Measurements from ENCODE around the gene WDR87. TPM values are rescaled to one million over a fixed set of nuclear protein-coding genes. Genes with fewer than 3 reads are reported as not detected.

The WDR87 gene
- total RNA-seq, 1 donor from 2014 or later, result not detected

- Histone ChIP-seq H3K27me3 (ENCODE audit: insufficient read depth, low read length) (no peaks in the 10 kb centered on the region), H3K4me2 (ENCODE audit: low read length) (no peak overlapping the region), H3K36me3 (ENCODE audit: insufficient read depth, low read length) (no peaks in the 10 kb centered on the region), H3K79me2 (ENCODE audit: insufficient read depth, low read length) (peaks cover 79% of the 10 kb centered on the region), H4K20me1 (ENCODE audit: insufficient read depth, low read length) (peaks cover 64% of the 10 kb centered on the region), H3K27ac (ENCODE audit: low read depth, low read length) (no peak overlapping the region), H3K9ac (ENCODE audit: low read length) (no peak overlapping the region), H2AFZ (ENCODE audit: low read depth, low read length) (no peak overlapping the region), H3K9me3 (ENCODE audit: insufficient read depth, low read depth, low read length) (no peaks in the 10 kb centered on the region), H3K4me3 (ENCODE audit: insufficient read depth, low read depth, low read length) (no peak overlapping the region), H3K4me1 (ENCODE audit: insufficient read depth, low read length) (peaks cover 34% of the 10 kb centered on the region)
- H3K9me3 Mint-ChIP-seq (ENCODE audit: unreplicated experiment), result peaks cover 2% of the 10 kb centered on the region
- H3K27me3 Mint-ChIP-seq (ENCODE audit: low read depth, unreplicated experiment), result no peaks in the 10 kb centered on the region
- H3K27ac Mint-ChIP-seq (ENCODE audit: unreplicated experiment), result no peak overlapping the region
- TF ChIP-seq CTCF (IDR thresholded peaks at IDR 0.05; ENCODE audit: insufficient read depth, low read depth, low read length) (no peak), EZH2 (IDR thresholded peaks at IDR 0.05; ENCODE audit: insufficient read depth, low read length) (no peak)
- no peak overlapping the region for H3K4me3 Mint-ChIP-seq (ENCODE audit: unreplicated experiment)
- peaks cover 28% of the 10 kb centered on the region for H3K4me1 Mint-ChIP-seq (ENCODE audit: low read depth, unreplicated experiment)
- DNase-seq (ENCODE audit: low read depth) (no peak), FAIRE-seq (no peak)
- H3K36me3 Mint-ChIP-seq (ENCODE audit: low read depth, unreplicated experiment), result no peaks in the 10 kb centered on the region
Measured at GRCh38 chr19:37929355-37929923, 23.0 kb upstream of the WDR87 start.

- no peak overlapping the region for H3K4me3 ChIP-seq (ENCODE audit: insufficient read depth, low read depth, low read length)
- FAIRE-seq, result no peak
- H3K79me2 ChIP-seq (ENCODE audit: insufficient read depth, low read length), result peaks cover 79% of the 10 kb centered on the region
Measured at GRCh38 chr19:37928527-37929286, 22.3 kb upstream of the WDR87 start.

More at GRCh38 chr19:37928527-37929286, 22.3 kb upstream of the WDR87 start:
- Histone ChIP-seq H3K4me2 (ENCODE audit: low read length) (no peak overlapping the region), H4K20me1 (ENCODE audit: insufficient read depth, low read length) (peaks cover 58% of the 10 kb centered on the region), H3K4me1 (ENCODE audit: insufficient read depth, low read length) (peaks cover 27% of the 10 kb centered on the region), H3K9me3 (ENCODE audit: insufficient read depth, low read depth, low read length) (no peaks in the 10 kb centered on the region), H3K36me3 (ENCODE audit: insufficient read depth, low read length) (no peaks in the 10 kb centered on the region), H3K27me3 (ENCODE audit: insufficient read depth, low read length) (no peaks in the 10 kb centered on the region), H2AFZ (ENCODE audit: low read depth, low read length) (no peak overlapping the region), H3K27ac (ENCODE audit: low read depth, low read length) (no peak overlapping the region), H3K9ac (ENCODE audit: low read length) (no peak overlapping the region)
- H3K4me1 Mint-ChIP-seq (ENCODE audit: low read depth, unreplicated experiment), result peaks cover 21% of the 10 kb centered on the region
- H3K9me3 Mint-ChIP-seq (ENCODE audit: unreplicated experiment), result peaks cover 2% of the 10 kb centered on the region
- H3K27me3 Mint-ChIP-seq (ENCODE audit: low read depth, unreplicated experiment), result no peaks in the 10 kb centered on the region
- no peak for DNase-seq (ENCODE audit: low read depth)
- TF ChIP-seq CTCF (IDR thresholded peaks at IDR 0.05; ENCODE audit: insufficient read depth, low read depth, low read length) (no peak), EZH2 (IDR thresholded peaks at IDR 0.05; ENCODE audit: insufficient read depth, low read length) (no peak)
- no peaks in the 10 kb centered on the region for H3K36me3 Mint-ChIP-seq (ENCODE audit: low read depth, unreplicated experiment)
- no peak overlapping the region for H3K4me3 Mint-ChIP-seq (ENCODE audit: unreplicated experiment)
- no peak overlapping the region for H3K27ac Mint-ChIP-seq (ENCODE audit: unreplicated experiment)

Data from astrocyte (in vitro differentiated cells and primary cell).